ENCODE measurements around the gene MYOM3.

The MYOM3 gene

GRCh38 chr1:24111262-24111995, 506 bp downstream of the MYOM3 start:
- peaks cover 7% of the 10 kb centered on the region for H3K4me1 Mint-ChIP-seq (ENCODE audit: low read depth)
- H3K4me3 Mint-ChIP-seq: no peak overlapping the region
- no peak for DNase-seq
- H3K36me3 Mint-ChIP-seq (ENCODE audit: low read depth): no peaks in the 10 kb centered on the region
- peaks cover 30% of the 10 kb centered on the region for H3K27me3 Mint-ChIP-seq
- no peaks in the 10 kb centered on the region for H3K9me3 Mint-ChIP-seq
- H3K27ac Mint-ChIP-seq: no peak overlapping the region

- no peaks in the 10 kb centered on the region for H3K36me3 Mint-ChIP-seq (ENCODE audit: low read depth)
Measured at GRCh38 chr1:24110642-24111261, 1.2 kb downstream of the MYOM3 start.

GRCh38 chr1:24109686-24110475, 2.1 kb downstream of the MYOM3 start:
- DNase-seq: no peak
- Mint-ChIP-seq H3K27ac (no peak overlapping the region), H3K9me3 (no peaks in the 10 kb centered on the region), H3K36me3 (ENCODE audit: low read depth) (no peaks in the 10 kb centered on the region), H3K4me1 (ENCODE audit: low read depth) (peaks cover 7% of the 10 kb centered on the region), H3K4me3 (no peak overlapping the region), H3K27me3 (peaks cover 26% of the 10 kb centered on the region)

More at GRCh38 chr1:24110642-24111261, 1.2 kb downstream of the MYOM3 start:
- no peak overlapping the region for H3K4me3 Mint-ChIP-seq
- H3K9me3 Mint-ChIP-seq: no peaks in the 10 kb centered on the region
- H3K4me1 Mint-ChIP-seq (ENCODE audit: low read depth): peaks cover 7% of the 10 kb centered on the region
- no peak overlapping the region for H3K27ac Mint-ChIP-seq
- peaks cover 30% of the 10 kb centered on the region for H3K27me3 Mint-ChIP-seq
- DNase-seq: no peak

- H3K36me3 Mint-ChIP-seq (ENCODE audit: low read depth): no peaks in the 10 kb centered on the region
Measured at GRCh38 chr1:24109166-24109483, 2.8 kb downstream of the MYOM3 start.

GRCh38 chr1:24108334-24109165, 3.4 kb downstream of the MYOM3 start:
- Mint-ChIP-seq H3K4me3 (no peak overlapping the region), H3K27me3 (peaks cover 18% of the 10 kb centered on the region), H3K27ac (no peak overlapping the region), H3K9me3 (no peaks in the 10 kb centered on the region), H3K4me1 (ENCODE audit: low read depth) (peaks cover 7% of the 10 kb centered on the region), H3K36me3 (ENCODE audit: low read depth) (no peaks in the 10 kb centered on the region)
- no peak for DNase-seq

More at GRCh38 chr1:24109166-24109483, 2.8 kb downstream of the MYOM3 start:
- Mint-ChIP-seq H3K27me3 (peaks cover 22% of the 10 kb centered on the region), H3K4me3 (no peak overlapping the region), H3K4me1 (ENCODE audit: low read depth) (peaks cover 7% of the 10 kb centered on the region), H3K9me3 (no peaks in the 10 kb centered on the region), H3K27ac (no peak overlapping the region)
- DNase-seq: no peak

GRCh38 chr1:24107462-24108138, 4.3 kb downstream of the MYOM3 start:
- Mint-ChIP-seq H3K4me1 (ENCODE audit: low read depth) (peaks cover 4% of the 10 kb centered on the region), H3K4me3 (no peak overlapping the region), H3K9me3 (no peaks in the 10 kb centered on the region), H3K36me3 (ENCODE audit: low read depth) (no peaks in the 10 kb centered on the region), H3K27ac (no peak overlapping the region), H3K27me3 (peaks cover 10% of the 10 kb centered on the region)
- DNase-seq: no peak

- Mint-ChIP-seq H3K4me3 (no peak overlapping the region), H3K27ac (no peak overlapping the region), H3K9me3 (no peaks in the 10 kb centered on the region), H3K4me1 (ENCODE audit: low read depth) (no peaks in the 10 kb centered on the region), H3K36me3 (ENCODE audit: low read depth) (no peaks in the 10 kb centered on the region), H3K27me3 (no peaks in the 10 kb centered on the region)
- no peak for DNase-seq
Measured at GRCh38 chr1:24105368-24106160, 6.4 kb downstream of the MYOM3 start.

- no peak for DNase-seq
- H3K27ac Mint-ChIP-seq: no peak overlapping the region
- H3K9me3 Mint-ChIP-seq: no peaks in the 10 kb centered on the region
- H3K36me3 Mint-ChIP-seq (ENCODE audit: low read depth): no peaks in the 10 kb centered on the region
- no peak overlapping the region for H3K4me3 Mint-ChIP-seq
- no peaks in the 10 kb centered on the region for H3K27me3 Mint-ChIP-seq
- H3K4me1 Mint-ChIP-seq (ENCODE audit: low read depth): no peaks in the 10 kb centered on the region
Measured at GRCh38 chr1:24104854-24105253, 7.1 kb downstream of the MYOM3 start.

GRCh38 chr1:24103879-24104278, 8.1 kb downstream of the MYOM3 start:
- Mint-ChIP-seq H3K4me1 (ENCODE audit: low read depth) (no peaks in the 10 kb centered on the region), H3K36me3 (ENCODE audit: low read depth) (no peaks in the 10 kb centered on the region), H3K27me3 (no peaks in the 10 kb centered on the region), H3K27ac (no peak overlapping the region), H3K4me3 (no peak overlapping the region), H3K9me3 (no peaks in the 10 kb centered on the region)
- DNase-seq: no peak

GRCh38 chr1:24103408-24103807, 8.5 kb downstream of the MYOM3 start:
- Mint-ChIP-seq H3K36me3 (ENCODE audit: low read depth) (no peaks in the 10 kb centered on the region), H3K4me3 (no peak overlapping the region), H3K27ac (no peak overlapping the region), H3K27me3 (no peaks in the 10 kb centered on the region), H3K4me1 (ENCODE audit: low read depth) (no peaks in the 10 kb centered on the region), H3K9me3 (no peaks in the 10 kb centered on the region)
- no peak for DNase-seq

- Mint-ChIP-seq H3K36me3 (ENCODE audit: low read depth) (no peaks in the 10 kb centered on the region), H3K4me3 (no peak overlapping the region), H3K4me1 (ENCODE audit: low read depth) (no peaks in the 10 kb centered on the region), H3K9me3 (no peaks in the 10 kb centered on the region), H3K27me3 (no peaks in the 10 kb centered on the region), H3K27ac (no peak overlapping the region)
- no peak for DNase-seq
Measured at GRCh38 chr1:24102961-24103360, 9.0 kb downstream of the MYOM3 start.

- no peak for DNase-seq
- H3K9me3 Mint-ChIP-seq: no peaks in the 10 kb centered on the region
- H3K36me3 Mint-ChIP-seq (ENCODE audit: low read depth): no peaks in the 10 kb centered on the region
- H3K4me1 Mint-ChIP-seq (ENCODE audit: low read depth): no peaks in the 10 kb centered on the region
- no peaks in the 10 kb centered on the region for H3K27me3 Mint-ChIP-seq
- H3K27ac Mint-ChIP-seq: no peak overlapping the region
- no peak overlapping the region for H3K4me3 Mint-ChIP-seq
Measured at GRCh38 chr1:24101796-24102586, 9.9 kb downstream of the MYOM3 start.
